Measurements from ENCODE around the gene LMF1.
"Not testable (repeated sequence)": the region's sequence is repeated elsewhere in the genome, so short reads cannot be mapped to it uniquely, and the experiment has no call there.

The LMF1 gene

GRCh38 chr16:948767-949166 is 22.0 kb downstream of the LMF1 start:
- not testable (repeated sequence) for DNase-seq (ENCODE audit: low read depth in 2 of 2)

GRCh38 chr16:947922-948303 is 22.9 kb downstream of the LMF1 start:
- DNase-seq (ENCODE audit: low read depth in 2 of 2), result not testable (repeated sequence)

- no peak for DNase-seq (ENCODE audit: low read depth in 2 of 2)
Observed at GRCh38 chr16:947255-947921, 23.4 kb downstream of the LMF1 start.

GRCh38 chr16:946048-946395 is 24.8 kb downstream of the LMF1 start:
- no peak for DNase-seq (ENCODE audit: low read depth in 2 of 2)

- no peak for DNase-seq (ENCODE audit: low read depth in 2 of 2)
Observed at GRCh38 chr16:945271-946047, 25.3 kb downstream of the LMF1 start.

- DNase-seq (ENCODE audit: low read depth in 2 of 2), result no peak
Observed at GRCh38 chr16:943971-944370, 26.8 kb downstream of the LMF1 start.

- no peak for DNase-seq (ENCODE audit: low read depth in 2 of 2)
Observed at GRCh38 chr16:942436-943060, 28.2 kb downstream of the LMF1 start.

- no peak for DNase-seq (ENCODE audit: low read depth in 2 of 2)
Observed at GRCh38 chr16:939941-940340, 30.8 kb downstream of the LMF1 start.

- no peak for DNase-seq (ENCODE audit: low read depth in 2 of 2)
Observed at GRCh38 chr16:939311-939710, 31.5 kb downstream of the LMF1 start.

GRCh38 chr16:938752-939151 is 32.0 kb downstream of the LMF1 start:
- no peak for DNase-seq (ENCODE audit: low read depth in 2 of 2)

- no peak for DNase-seq (ENCODE audit: low read depth in 2 of 2)
Observed at GRCh38 chr16:938136-938535, 32.6 kb downstream of the LMF1 start.

- DNase-seq (ENCODE audit: low read depth in 2 of 2), result no peak
Observed at GRCh38 chr16:937723-938122, 33.1 kb downstream of the LMF1 start.

- DNase-seq (ENCODE audit: low read depth in 2 of 2), result no peak
Observed at GRCh38 chr16:937311-937710, 33.5 kb downstream of the LMF1 start.

GRCh38 chr16:935684-936083 is 35.1 kb downstream of the LMF1 start:
- DNase-seq (ENCODE audit: low read depth in 2 of 2), result no peak

- no peak for DNase-seq (ENCODE audit: low read depth in 2 of 2)
Observed at GRCh38 chr16:934178-934577, 36.6 kb downstream of the LMF1 start.

- no peak for DNase-seq (ENCODE audit: low read depth in 2 of 2)
Observed at GRCh38 chr16:933581-933980, 37.2 kb downstream of the LMF1 start.

GRCh38 chr16:932831-933330 is 37.9 kb downstream of the LMF1 start:
- DNase-seq (ENCODE audit: low read depth in 2 of 2), result no peak

- no peak for DNase-seq (ENCODE audit: low read depth in 2 of 2)
Observed at GRCh38 chr16:931626-932500, 38.9 kb downstream of the LMF1 start.

- no peak for DNase-seq (ENCODE audit: low read depth in 2 of 2)
Observed at GRCh38 chr16:931171-931570, 39.6 kb downstream of the LMF1 start.

GRCh38 chr16:930511-930910 is 40.3 kb downstream of the LMF1 start:
- DNase-seq (ENCODE audit: low read depth in 2 of 2), result no peak

GRCh38 chr16:930076-930475 is 40.7 kb downstream of the LMF1 start:
- DNase-seq (ENCODE audit: low read depth in 2 of 2), result no peak

All from stimulated activated CD8-positive, alpha-beta memory T cell treated with anti-CD3 and anti-CD28 coated beads, Interleukin-7, amount 100 ng/mL, for 1 hour (primary cell).